ENCODE data around the gene UQCR10.
"Not testable (repeated sequence)": the region's sequence is repeated elsewhere in the genome, so short reads cannot be mapped to it uniquely, and the experiment has no call there.

The UQCR10 gene

GRCh38 chr22:29747832-29748231 lies 19.3 kb upstream of the UQCR10 start:
- ATAC-seq (ENCODE audit: low read depth) (no peak), DNase-seq (ENCODE audit: low spot score in 2 of 2) (no peak)
- Mint-ChIP-seq H3K9me3 (no peaks in the 10 kb centered on the region), H3K27me3 (no peaks in the 10 kb centered on the region), H3K4me1 (peaks cover 8% of the 10 kb centered on the region), H3K4me3 (no peak overlapping the region), H3K27ac (no peak overlapping the region), H3K36me3 (peaks cover 34% of the 10 kb centered on the region)

- no peak overlapping the region for H3K4me3 Mint-ChIP-seq
- H3K27me3 Mint-ChIP-seq, result no peaks in the 10 kb centered on the region
- H3K9me3 Mint-ChIP-seq, result no peaks in the 10 kb centered on the region
- ATAC-seq (ENCODE audit: low read depth) (no peak), DNase-seq (ENCODE audit: low spot score in 2 of 2) (no peak)
- no peak overlapping the region for H3K27ac Mint-ChIP-seq
- H3K36me3 Mint-ChIP-seq, result peaks cover 31% of the 10 kb centered on the region
- H3K4me1 Mint-ChIP-seq, result peaks cover 8% of the 10 kb centered on the region
These were observed 18.8 kb upstream of the UQCR10 start for GRCh38 chr22:29748248-29748893.

- H3K9me3 Mint-ChIP-seq, result no peaks in the 10 kb centered on the region
- no peaks in the 10 kb centered on the region for H3K27me3 Mint-ChIP-seq
- DNase-seq (ENCODE audit: low spot score in 2 of 2) (no peak), ATAC-seq (ENCODE audit: low read depth) (no peak)
- peaks cover 9% of the 10 kb centered on the region for H3K4me1 Mint-ChIP-seq
- H3K36me3 Mint-ChIP-seq, result peaks cover 26% of the 10 kb centered on the region
- no peak overlapping the region for H3K4me3 Mint-ChIP-seq
- no peak overlapping the region for H3K27ac Mint-ChIP-seq
These were observed 17.1 kb upstream of the UQCR10 start for GRCh38 chr22:29750029-29750428.

- Mint-ChIP-seq H3K4me1 (peaks cover 15% of the 10 kb centered on the region), H3K9me3 (no peaks in the 10 kb centered on the region), H3K4me3 (no peak overlapping the region), H3K27me3 (no peaks in the 10 kb centered on the region), H3K27ac (no peak overlapping the region), H3K36me3 (peaks cover 21% of the 10 kb centered on the region)
- no peak for ATAC-seq (ENCODE audit: low read depth)
- DNase-seq (ENCODE audit: low spot score in 2 of 2), result no peak
These were observed 16.3 kb upstream of the UQCR10 start for GRCh38 chr22:29750559-29751538.

- no peak overlapping the region for H3K4me3 Mint-ChIP-seq
- no peaks in the 10 kb centered on the region for H3K9me3 Mint-ChIP-seq
- H3K27ac Mint-ChIP-seq, result no peak overlapping the region
- DNase-seq (ENCODE audit: low spot score in 2 of 2) (no peak), ATAC-seq (ENCODE audit: low read depth) (no peak)
- no peaks in the 10 kb centered on the region for H3K27me3 Mint-ChIP-seq
- peaks cover 15% of the 10 kb centered on the region for H3K4me1 Mint-ChIP-seq
- H3K36me3 Mint-ChIP-seq, result peaks cover 19% of the 10 kb centered on the region
These were observed 15.5 kb upstream of the UQCR10 start for GRCh38 chr22:29751669-29752068.

- no peak for DNase-seq (ENCODE audit: low spot score in 2 of 2)
- H3K9me3 Mint-ChIP-seq, result no peaks in the 10 kb centered on the region
- H3K27me3 Mint-ChIP-seq, result no peaks in the 10 kb centered on the region
- no peak for ATAC-seq (ENCODE audit: low read depth)
- no peak overlapping the region for H3K4me3 Mint-ChIP-seq
- no peak overlapping the region for H3K27ac Mint-ChIP-seq
- peaks cover 15% of the 10 kb centered on the region for H3K4me1 Mint-ChIP-seq
- peaks cover 8% of the 10 kb centered on the region for H3K36me3 Mint-ChIP-seq
These were observed 13.1 kb upstream of the UQCR10 start for GRCh38 chr22:29753808-29754657.

GRCh38 chr22:29754658-29755395 lies 12.3 kb upstream of the UQCR10 start:
- H3K9me3 Mint-ChIP-seq; H3K4me3 Mint-ChIP-seq; DNase-seq (ENCODE audit: low spot score in 2 of 2); H3K36me3 Mint-ChIP-seq; ATAC-seq (ENCODE audit: low read depth); H3K27ac Mint-ChIP-seq; H3K4me1 Mint-ChIP-seq; H3K27me3 Mint-ChIP-seq: not testable (repeated sequence)

GRCh38 chr22:29755889-29756288 lies 11.3 kb upstream of the UQCR10 start:
- no peak overlapping the region for H3K4me3 Mint-ChIP-seq
- no peak for DNase-seq (ENCODE audit: low spot score in 2 of 2)
- H3K9me3 Mint-ChIP-seq, result no peaks in the 10 kb centered on the region
- H3K27ac Mint-ChIP-seq, result no peak overlapping the region
- ATAC-seq (ENCODE audit: low read depth), result no peak
- H3K4me1 Mint-ChIP-seq, result peaks cover 9% of the 10 kb centered on the region
- H3K27me3 Mint-ChIP-seq, result no peaks in the 10 kb centered on the region
- no peaks in the 10 kb centered on the region for H3K36me3 Mint-ChIP-seq

GRCh38 chr22:29756341-29756740 lies 10.8 kb upstream of the UQCR10 start:
- no peak for ATAC-seq (ENCODE audit: low read depth)
- peaks cover 9% of the 10 kb centered on the region for H3K4me1 Mint-ChIP-seq
- DNase-seq (ENCODE audit: low spot score in 2 of 2), result no peak
- no peaks in the 10 kb centered on the region for H3K27me3 Mint-ChIP-seq
- H3K9me3 Mint-ChIP-seq, result no peaks in the 10 kb centered on the region
- H3K27ac Mint-ChIP-seq, result no peak overlapping the region
- H3K36me3 Mint-ChIP-seq, result no peaks in the 10 kb centered on the region
- H3K4me3 Mint-ChIP-seq, result no peak overlapping the region

GRCh38 chr22:29757096-29757495 lies 10.1 kb upstream of the UQCR10 start:
- no peak overlapping the region for H3K4me3 Mint-ChIP-seq
- H3K36me3 Mint-ChIP-seq, result no peaks in the 10 kb centered on the region
- no peaks in the 10 kb centered on the region for H3K9me3 Mint-ChIP-seq
- ATAC-seq (ENCODE audit: low read depth), result no peak
- no peak overlapping the region for H3K27ac Mint-ChIP-seq
- H3K27me3 Mint-ChIP-seq, result no peaks in the 10 kb centered on the region
- peaks cover 9% of the 10 kb centered on the region for H3K4me1 Mint-ChIP-seq
- no peak for DNase-seq (ENCODE audit: low spot score in 2 of 2)

- H3K27me3 Mint-ChIP-seq, result no peaks in the 10 kb centered on the region
- DNase-seq (ENCODE audit: low spot score in 2 of 2) (no peak), ATAC-seq (ENCODE audit: low read depth) (no peak)
- H3K36me3 Mint-ChIP-seq, result no peaks in the 10 kb centered on the region
- H3K27ac Mint-ChIP-seq, result no peak overlapping the region
- no peak overlapping the region for H3K4me3 Mint-ChIP-seq
- H3K4me1 Mint-ChIP-seq, result peaks cover 9% of the 10 kb centered on the region
- H3K9me3 Mint-ChIP-seq, result no peaks in the 10 kb centered on the region
These were observed 9.0 kb upstream of the UQCR10 start for GRCh38 chr22:29758068-29758622.

GRCh38 chr22:29758959-29759358 lies 8.2 kb upstream of the UQCR10 start:
- DNase-seq (ENCODE audit: low spot score in 2 of 2), result no peak
- Mint-ChIP-seq H3K9me3 (no peaks in the 10 kb centered on the region), H3K36me3 (no peaks in the 10 kb centered on the region), H3K4me3 (no peak overlapping the region), H3K27me3 (no peaks in the 10 kb centered on the region), H3K27ac (no peak overlapping the region), H3K4me1 (peaks cover 9% of the 10 kb centered on the region)
- no peak for ATAC-seq (ENCODE audit: low read depth)

GRCh38 chr22:29762263-29762662 lies 4.9 kb upstream of the UQCR10 start:
- Mint-ChIP-seq H3K9me3 (no peaks in the 10 kb centered on the region), H3K36me3 (no peaks in the 10 kb centered on the region), H3K27me3 (no peaks in the 10 kb centered on the region), H3K27ac (no peak overlapping the region), H3K4me1 (peaks cover 8% of the 10 kb centered on the region), H3K4me3 (no peak overlapping the region)
- DNase-seq (ENCODE audit: low spot score in 2 of 2) (no peak), ATAC-seq (ENCODE audit: low read depth) (no peak)

All from memory B cell (primary cell).